GM12891 (cell line): ENCODE results near the gene SENP5.

Experiments used
- PAX5 ChIP-seq: IDR thresholded peaks from 2 replicates; pipeline ENCODE4 v1.6.1; 2011; ENCODE audit warnings: low read length, moderate library complexity, mild to moderate bottlenecking; ENCODE audit not compliant: insufficient read depth, severe bottlenecking
- POLR2A ChIP-seq: IDR thresholded peaks from 2 replicates; pipeline ENCODE4 v1.6.1; 2011; ENCODE audit warnings: low read depth, low read length, control low read depth
- POLR2AphosphoS5 ChIP-seq: IDR thresholded peaks from 2 replicates; pipeline ENCODE4 v1.6.1; 2011; ENCODE audit warnings: low read depth, low read length, control low read depth
- POU2F2 ChIP-seq: IDR thresholded peaks from 2 replicates; pipeline ENCODE4 v1.6.1; 2011; ENCODE audit warnings: low read depth, mild to moderate bottlenecking, control low read depth, low read length, moderate library complexity
- SPI1 ChIP-seq: IDR thresholded peaks from 2 replicates; pipeline ENCODE4 v1.6.1; 2011; ENCODE audit warnings: low read depth, low read length, control low read depth
- TAF1 ChIP-seq: IDR thresholded peaks from 2 replicates; pipeline ENCODE4 v1.6.1; 2011; ENCODE audit warnings: low read depth, low read length, control low read depth

DNA sequence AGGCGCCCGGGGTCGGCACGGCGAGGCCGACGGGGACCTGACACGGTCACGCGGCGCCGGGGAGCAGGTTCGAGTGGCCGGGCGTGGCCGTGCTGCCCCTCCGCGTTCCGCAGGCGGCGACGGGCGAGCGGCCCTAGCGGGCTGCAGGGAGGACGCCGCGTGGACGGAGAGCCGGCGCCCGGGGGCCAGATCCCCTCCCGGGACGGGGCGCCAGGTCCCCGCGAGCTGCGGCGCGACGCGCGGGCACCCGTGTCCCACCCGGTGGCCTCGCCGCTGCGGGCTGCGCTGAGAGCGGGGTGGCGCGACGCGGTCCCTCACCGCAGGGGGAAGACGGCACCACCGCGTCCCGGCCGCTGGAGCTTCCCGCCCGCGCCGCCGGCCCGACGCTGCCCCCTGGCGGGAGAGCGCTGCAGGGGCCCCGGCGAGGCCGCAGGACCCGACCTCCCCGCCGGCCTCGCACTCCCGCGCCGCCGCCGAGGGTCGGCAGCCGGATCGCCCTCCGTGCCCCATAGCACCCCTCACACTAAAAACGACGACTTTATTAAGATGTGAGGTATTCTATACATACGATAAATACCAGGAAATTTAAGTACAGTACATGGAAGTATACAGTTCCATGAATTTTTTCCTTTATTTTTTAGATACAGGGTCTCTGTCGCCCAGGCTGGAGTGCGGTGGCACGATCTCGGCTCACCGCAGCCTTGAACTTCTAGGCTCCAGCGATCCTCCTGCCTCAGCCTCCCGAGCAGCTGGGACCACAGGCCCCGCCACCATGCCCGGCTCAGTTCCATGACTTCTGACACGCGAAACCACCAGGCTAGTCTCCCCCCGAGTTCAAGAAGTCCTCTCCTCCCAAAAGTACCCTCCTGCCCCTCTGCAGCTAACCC, 102.2 kb downstream of the SENP5 start:
- no peak for TF ChIP-seq POLR2A
- no peak for TF ChIP-seq POLR2AphosphoS5
- no peak for TF ChIP-seq PAX5
- no peak for TF ChIP-seq SPI1
- TF ChIP-seq TAF1, result no peak
- no peak for TF ChIP-seq POU2F2
